ENCODE data around the gene FOXD4L3. TPM values are rescaled to one million over a fixed set of nuclear protein-coding genes. Genes with fewer than 3 reads are reported as not detected.
"Not testable (repeated sequence)": the region's sequence is repeated elsewhere in the genome, so short reads cannot be mapped to it uniquely, and the experiment has no call there.

FOXD4L3 gene
- total RNA-seq, 4 donors from 2014 or later: 0.19 TPM; not detected in 3

DNA sequence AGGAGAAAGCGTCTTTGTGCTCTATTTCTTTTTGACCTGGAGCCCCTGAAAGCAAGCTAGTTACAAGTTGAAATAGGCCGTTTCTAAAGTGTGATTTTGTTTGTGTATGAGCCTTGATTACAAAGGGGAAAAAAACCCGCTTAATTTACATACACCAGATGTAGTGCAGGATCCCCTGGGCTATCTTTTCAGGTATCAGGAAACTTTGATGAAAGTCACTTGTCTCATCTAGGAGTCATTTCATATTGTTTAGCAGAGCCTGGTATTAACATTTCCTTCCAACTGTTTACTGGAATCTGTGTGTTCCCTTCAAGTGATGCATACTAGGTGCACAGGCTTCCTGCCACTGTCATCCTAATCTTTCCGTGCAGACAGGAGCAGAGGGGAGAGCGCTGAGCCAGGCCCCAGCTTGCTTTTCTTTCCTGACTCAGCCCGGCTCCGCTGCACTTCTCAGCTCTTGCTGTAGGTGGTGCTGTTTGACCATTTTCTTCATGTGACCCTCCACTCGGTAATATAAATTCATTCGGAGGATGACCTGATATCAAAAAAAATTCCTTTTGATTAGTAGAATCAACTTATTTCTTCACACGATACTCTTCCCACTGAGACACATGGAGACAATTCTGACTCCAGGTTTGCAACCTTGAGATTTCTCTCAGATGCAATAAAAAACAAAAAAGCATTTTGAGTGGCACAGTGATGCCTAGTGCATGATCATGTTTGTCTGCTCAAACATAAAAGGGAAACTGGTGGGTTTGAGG, 39.8 kb downstream of the FOXD4L3 start:
- ATAC-seq (ENCODE audit: low FRiP score): peak; percentile 84
- DNase-seq (ENCODE audit: low spot score): not testable (repeated sequence)

DNA sequence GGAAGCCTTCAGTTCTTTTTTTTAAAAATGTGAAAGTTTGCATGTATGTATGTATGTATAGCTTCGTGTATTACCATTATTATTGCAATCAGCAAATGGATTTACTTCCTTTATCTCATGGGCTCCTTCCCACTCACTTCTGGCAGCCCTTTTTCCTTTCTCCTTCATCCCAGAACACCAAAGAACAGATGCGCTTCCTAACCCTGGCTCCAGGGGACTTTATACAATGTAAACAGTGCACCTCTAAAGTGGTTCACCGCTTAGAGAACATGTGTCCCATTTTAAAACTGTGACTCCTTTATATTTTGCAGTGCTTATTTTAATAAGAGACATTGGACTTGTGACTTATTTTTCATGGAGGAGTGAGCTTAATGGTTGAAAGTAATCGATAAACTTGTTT, 40.6 kb downstream of the FOXD4L3 start:
- not testable (repeated sequence) for ATAC-seq (ENCODE audit: low FRiP score); DNase-seq (ENCODE audit: low spot score)

DNA sequence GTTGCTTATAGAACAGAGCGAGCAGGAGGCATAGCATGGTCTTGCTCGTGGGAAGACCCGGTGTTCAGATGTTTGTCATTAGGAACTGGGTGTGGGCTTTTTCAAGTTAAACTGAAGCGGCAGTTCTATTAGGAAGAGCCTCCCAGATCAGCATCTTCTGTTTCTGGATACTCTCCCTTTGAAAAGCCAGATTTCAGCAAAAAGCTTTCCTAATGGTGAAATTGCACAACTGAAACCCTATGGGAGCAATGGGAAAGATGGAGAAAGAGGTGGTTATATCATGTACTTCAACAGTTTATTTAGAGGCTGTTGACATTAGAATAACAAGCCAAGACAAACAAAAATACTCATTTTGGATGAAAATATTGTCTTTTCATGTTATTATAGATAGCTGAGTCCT, 41.3 kb downstream of the FOXD4L3 start:
- DNase-seq (ENCODE audit: low spot score); ATAC-seq (ENCODE audit: low FRiP score): not testable (repeated sequence)

DNA sequence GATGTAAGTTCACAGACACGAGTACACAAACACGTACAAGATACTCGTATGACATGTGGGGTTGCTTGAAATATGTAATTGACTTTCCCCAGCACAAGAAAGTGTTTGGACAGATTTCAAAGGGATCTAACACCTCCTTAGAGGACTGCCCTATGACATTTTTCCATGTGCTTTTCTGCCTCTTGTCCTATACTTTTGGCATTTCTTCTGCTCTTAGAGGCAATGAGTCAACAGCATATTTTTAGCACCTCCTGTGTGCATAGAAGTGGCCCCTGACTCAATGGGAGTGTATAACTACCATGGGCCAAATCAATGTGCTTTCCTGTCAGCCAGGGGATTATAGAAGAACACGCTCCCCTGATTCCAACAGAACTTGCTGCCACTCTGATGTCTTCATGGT, 49.0 kb downstream of the FOXD4L3 start:
- not testable (repeated sequence) for ATAC-seq (ENCODE audit: low FRiP score); DNase-seq (ENCODE audit: low spot score)

Other genes starting within 250 kb of the FOXD4L3 start
- gene ZNG1C, start 60.9 kb upstream of the FOXD4L3 start, total RNA-seq: 10 to 100 TPM; 14.9 to 29.7 (median 21.3) TPM
- 10 to 100 TPM; 18.1 to 63.7 (median 26.3) TPM for gene PGM5, start 53.7 kb downstream of the FOXD4L3 start, total RNA-seq
- gene TMEM252, start 238.0 kb downstream of the FOXD4L3 start, total RNA-seq: not detected